ENCODE data around the gene ADAM22.

ADAM22 gene

GRCh38 chr7:87959336-87959735 lies 25.3 kb downstream of the ADAM22 start:
- no peak for DNase-seq

- no peak for DNase-seq
Observed at GRCh38 chr7:87960239-87960638, 26.2 kb downstream of the ADAM22 start.

GRCh38 chr7:87961754-87962153 lies 27.7 kb downstream of the ADAM22 start:
- no peak for DNase-seq

GRCh38 chr7:87966271-87966670 lies 32.2 kb downstream of the ADAM22 start:
- DNase-seq = no peak

- DNase-seq = no peak
Observed at GRCh38 chr7:87968021-87968420, 34.0 kb downstream of the ADAM22 start.

- no peak for DNase-seq
Observed at GRCh38 chr7:87982116-87982515, 48.1 kb downstream of the ADAM22 start.

- no peak for DNase-seq
Observed at GRCh38 chr7:87984088-87984487, 50.0 kb downstream of the ADAM22 start.

GRCh38 chr7:87993269-87993668 lies 59.2 kb downstream of the ADAM22 start:
- DNase-seq = no peak

GRCh38 chr7:87999261-87999660 lies 65.2 kb downstream of the ADAM22 start:
- no peak for DNase-seq

GRCh38 chr7:88001744-88002530 lies 67.9 kb downstream of the ADAM22 start:
- DNase-seq = no peak

GRCh38 chr7:88002617-88003016 lies 68.6 kb downstream of the ADAM22 start:
- DNase-seq = no peak

- DNase-seq = no peak
Observed at GRCh38 chr7:88003581-88003980, 69.5 kb downstream of the ADAM22 start.

- DNase-seq = no peak
Observed at GRCh38 chr7:88005191-88005590, 71.1 kb downstream of the ADAM22 start.

GRCh38 chr7:88009651-88010050 lies 75.6 kb downstream of the ADAM22 start:
- no peak for DNase-seq

GRCh38 chr7:88012086-88012485 lies 78.0 kb downstream of the ADAM22 start:
- DNase-seq = no peak

- no peak for DNase-seq
Observed at GRCh38 chr7:88013981-88014380, 79.9 kb downstream of the ADAM22 start.

- no peak for DNase-seq
Observed at GRCh38 chr7:88014581-88014980, 80.5 kb downstream of the ADAM22 start.

- DNase-seq = no peak
Observed at GRCh38 chr7:88015309-88015708, 81.3 kb downstream of the ADAM22 start.

GRCh38 chr7:88018501-88018900 lies 84.5 kb downstream of the ADAM22 start:
- DNase-seq = no peak

GRCh38 chr7:88020953-88021665 lies 87.1 kb downstream of the ADAM22 start:
- DNase-seq = no peak

GRCh38 chr7:88027724-88028123 lies 93.7 kb downstream of the ADAM22 start:
- no peak for DNase-seq

- no peak for DNase-seq
Observed at GRCh38 chr7:88034083-88034695, 100.1 kb downstream of the ADAM22 start.

GRCh38 chr7:88037050-88037449 lies 103.0 kb downstream of the ADAM22 start:
- DNase-seq = no peak

GRCh38 chr7:88040694-88041093 lies 106.6 kb downstream of the ADAM22 start:
- no peak for DNase-seq
